Activated CD4-positive, alpha-beta T cell treated with anti-CD3 and anti-CD28 coated beads for 1 hour (primary cell): ENCODE data around the gene SMARCA1.
"Not testable (repeated sequence)": the region's sequence is repeated elsewhere in the genome, so short reads cannot be mapped to it uniquely, and the experiment has no call there.

Source experiments
- DNase-seq: peaks from one replicate; pipeline ENCODE4 v3.0.0-alpha.2; 2020

SMARCA1 gene, protein sequence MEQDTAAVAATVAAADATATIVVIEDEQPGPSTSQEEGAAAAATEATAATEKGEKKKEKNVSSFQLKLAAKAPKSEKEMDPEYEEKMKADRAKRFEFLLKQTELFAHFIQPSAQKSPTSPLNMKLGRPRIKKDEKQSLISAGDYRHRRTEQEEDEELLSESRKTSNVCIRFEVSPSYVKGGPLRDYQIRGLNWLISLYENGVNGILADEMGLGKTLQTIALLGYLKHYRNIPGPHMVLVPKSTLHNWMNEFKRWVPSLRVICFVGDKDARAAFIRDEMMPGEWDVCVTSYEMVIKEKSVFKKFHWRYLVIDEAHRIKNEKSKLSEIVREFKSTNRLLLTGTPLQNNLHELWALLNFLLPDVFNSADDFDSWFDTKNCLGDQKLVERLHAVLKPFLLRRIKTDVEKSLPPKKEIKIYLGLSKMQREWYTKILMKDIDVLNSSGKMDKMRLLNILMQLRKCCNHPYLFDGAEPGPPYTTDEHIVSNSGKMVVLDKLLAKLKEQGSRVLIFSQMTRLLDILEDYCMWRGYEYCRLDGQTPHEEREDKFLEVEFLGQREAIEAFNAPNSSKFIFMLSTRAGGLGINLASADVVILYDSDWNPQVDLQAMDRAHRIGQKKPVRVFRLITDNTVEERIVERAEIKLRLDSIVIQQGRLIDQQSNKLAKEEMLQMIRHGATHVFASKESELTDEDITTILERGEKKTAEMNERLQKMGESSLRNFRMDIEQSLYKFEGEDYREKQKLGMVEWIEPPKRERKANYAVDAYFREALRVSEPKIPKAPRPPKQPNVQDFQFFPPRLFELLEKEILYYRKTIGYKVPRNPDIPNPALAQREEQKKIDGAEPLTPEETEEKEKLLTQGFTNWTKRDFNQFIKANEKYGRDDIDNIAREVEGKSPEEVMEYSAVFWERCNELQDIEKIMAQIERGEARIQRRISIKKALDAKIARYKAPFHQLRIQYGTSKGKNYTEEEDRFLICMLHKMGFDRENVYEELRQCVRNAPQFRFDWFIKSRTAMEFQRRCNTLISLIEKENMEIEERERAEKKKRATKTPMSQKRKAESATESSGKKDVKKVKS

DNA sequence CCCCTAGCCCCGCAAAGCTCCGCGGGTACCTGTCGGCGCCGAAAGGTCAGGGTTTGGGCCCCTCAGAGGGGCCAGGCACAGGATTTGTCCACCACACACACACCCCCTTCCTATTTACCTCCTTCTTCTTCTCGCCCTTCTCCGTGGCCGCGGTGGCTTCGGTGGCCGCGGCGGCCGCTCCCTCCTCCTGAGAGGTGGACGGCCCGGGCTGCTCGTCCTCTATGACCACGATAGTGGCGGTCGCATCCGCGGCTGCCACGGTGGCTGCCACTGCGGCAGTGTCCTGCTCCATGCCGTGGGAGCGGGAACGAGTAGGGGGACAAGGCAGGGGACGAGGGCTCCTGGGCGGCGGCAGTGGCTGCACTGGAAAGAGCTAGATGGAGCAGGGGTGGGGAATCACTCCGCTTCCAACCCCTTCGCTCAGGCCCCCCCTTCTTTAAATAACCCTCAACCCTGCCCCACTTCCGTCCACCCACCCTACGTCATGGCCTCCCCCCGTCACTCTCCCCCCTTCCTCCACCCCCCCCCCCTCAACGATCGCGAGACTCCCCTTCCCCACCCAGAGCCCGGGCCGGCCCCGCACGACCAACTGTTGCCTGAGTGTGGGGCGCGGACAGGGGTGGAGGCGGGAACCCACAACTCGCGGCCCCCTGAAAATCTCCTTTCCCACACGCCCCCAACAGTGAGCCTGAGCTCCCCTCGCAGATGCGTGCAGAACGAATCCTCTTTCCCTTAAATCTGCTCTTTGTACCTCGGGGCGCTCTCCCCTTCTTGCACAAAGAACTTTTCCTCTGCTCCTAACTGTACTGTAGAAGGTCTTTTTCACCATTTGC, at the start of gene SMARCA1:
Gene SMARCA1, minus strand, starts transcription at position 412 of the 833 bp plus-strand sequence. Its CDS starts 120 bp downstream, at position 292.
- DNase-seq, result no peak

DNA sequence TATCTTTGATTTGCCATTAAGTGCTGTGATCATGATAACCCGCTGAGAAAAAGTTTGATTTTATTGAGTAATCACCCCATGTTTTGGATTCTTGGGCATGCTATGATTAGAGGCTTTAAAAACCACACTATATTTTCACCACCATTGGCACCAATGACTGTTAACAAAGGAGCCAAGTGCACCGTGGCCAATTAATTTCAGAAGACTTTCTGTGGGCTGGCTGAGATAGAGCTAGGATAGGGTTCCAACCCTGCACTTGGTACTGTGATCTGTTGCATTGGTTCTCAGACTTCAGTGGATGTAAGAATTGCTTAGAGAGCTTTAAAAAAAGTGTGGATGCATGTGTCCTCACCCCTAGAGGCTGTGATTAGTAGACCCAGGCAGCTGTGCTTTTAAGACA, 49.1 kb upstream of the SMARCA1 start:
- no peak for DNase-seq

GRCh38 chrX:129568349-129568748, 45.1 kb upstream of the SMARCA1 start:
- DNase-seq, result no peak

- DNase-seq, result no peak
These were observed 42.8 kb upstream of the SMARCA1 start for GRCh38 chrX:129566073-129566472.

DNA sequence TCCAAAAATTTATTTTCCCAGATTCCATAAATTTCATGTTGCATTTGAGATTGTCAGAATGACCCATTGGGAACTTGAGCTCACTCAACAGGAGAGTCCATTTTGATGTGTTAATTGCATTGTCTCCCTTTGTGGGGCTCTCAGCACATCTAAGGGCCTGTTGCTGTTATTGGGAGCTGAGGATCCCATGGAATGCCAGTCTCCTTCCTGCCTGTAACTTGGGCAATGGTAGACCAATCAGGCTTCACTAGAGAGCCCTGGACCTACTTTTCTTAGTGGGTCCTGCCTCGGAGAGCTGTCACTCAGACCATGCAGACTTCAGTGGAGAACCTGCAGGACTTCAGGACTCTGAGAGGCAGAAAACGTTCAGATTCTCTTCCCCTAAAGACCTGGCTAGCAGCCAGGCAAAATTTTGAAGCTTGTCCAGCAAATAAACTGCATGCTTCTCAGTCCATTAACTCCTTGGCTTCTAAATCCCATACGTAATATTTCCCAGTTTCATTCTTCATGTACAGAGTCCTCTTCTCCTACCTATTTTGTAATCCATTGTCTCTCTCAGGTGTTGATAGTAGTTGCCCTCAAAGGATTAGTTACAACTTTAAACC, 41.9 kb upstream of the SMARCA1 start:
- DNase-seq, result no peak

DNA sequence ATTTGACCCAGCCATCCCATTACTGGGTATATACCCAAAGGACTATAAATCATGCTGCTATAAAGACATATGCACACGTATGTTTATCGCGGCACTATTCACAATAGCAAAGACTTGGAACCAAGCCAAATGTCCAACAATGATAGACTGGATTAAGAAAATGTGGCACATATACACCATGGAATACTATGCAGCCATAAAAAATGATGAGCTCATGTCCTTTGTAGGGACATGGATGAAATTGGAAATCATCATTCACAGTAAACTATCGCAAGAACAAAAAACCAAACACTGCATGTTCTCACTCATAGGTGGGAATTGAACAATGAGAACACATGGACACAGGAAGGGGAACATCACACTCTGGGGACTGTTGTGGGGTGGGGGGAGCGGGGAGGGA, 41.1 kb upstream of the SMARCA1 start:
- DNase-seq, result not testable (repeated sequence)

- DNase-seq, result no peak
These were observed 38.2 kb upstream of the SMARCA1 start for GRCh38 chrX:129561453-129561852.

- no peak for DNase-seq
These were observed 36.5 kb upstream of the SMARCA1 start for GRCh38 chrX:129559783-129560182.

- DNase-seq, result no peak
These were observed 34.7 kb upstream of the SMARCA1 start for GRCh38 chrX:129557844-129558480.

- no peak for DNase-seq
These were observed 33.6 kb upstream of the SMARCA1 start for GRCh38 chrX:129556806-129557315.

- not testable (repeated sequence) for DNase-seq
These were observed 31.5 kb upstream of the SMARCA1 start for GRCh38 chrX:129554816-129555215.

DNA sequence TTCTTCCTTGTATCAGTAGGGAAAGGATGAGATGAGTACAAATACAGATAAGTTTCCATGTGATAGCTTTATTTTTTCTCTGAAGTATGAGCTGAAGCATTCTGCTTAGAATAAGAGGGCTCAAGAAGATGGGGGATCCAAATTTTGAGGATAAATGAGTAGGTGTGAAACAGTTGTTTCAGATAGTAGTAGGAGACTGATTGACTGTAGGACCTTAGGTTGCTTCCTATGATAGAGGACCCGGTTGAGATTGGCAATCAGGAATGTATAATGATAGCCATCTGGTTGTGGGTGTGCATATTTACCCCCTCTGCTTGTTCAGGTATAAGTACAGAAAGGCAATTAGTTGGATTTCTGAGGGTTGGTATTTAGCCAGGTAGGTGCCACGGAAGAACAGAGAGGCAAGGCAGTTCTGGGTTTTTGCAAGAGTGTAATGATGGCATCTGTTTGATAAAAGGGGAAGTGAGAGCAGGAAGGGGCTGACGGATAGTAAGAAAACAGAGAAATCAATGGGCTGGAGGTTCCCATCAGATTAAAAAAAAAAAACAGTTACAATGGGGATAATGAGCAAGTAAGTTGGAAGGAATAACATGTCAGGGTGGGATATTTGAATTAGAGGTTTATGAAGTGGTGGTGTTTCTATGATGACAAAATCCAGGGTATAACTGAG, 30.5 kb upstream of the SMARCA1 start:
- DNase-seq, result no peak

GRCh38 chrX:129549124-129549523, 25.8 kb upstream of the SMARCA1 start:
- no peak for DNase-seq

GRCh38 chrX:129545408-129545807, 22.1 kb upstream of the SMARCA1 start:
- no peak for DNase-seq

DNA sequence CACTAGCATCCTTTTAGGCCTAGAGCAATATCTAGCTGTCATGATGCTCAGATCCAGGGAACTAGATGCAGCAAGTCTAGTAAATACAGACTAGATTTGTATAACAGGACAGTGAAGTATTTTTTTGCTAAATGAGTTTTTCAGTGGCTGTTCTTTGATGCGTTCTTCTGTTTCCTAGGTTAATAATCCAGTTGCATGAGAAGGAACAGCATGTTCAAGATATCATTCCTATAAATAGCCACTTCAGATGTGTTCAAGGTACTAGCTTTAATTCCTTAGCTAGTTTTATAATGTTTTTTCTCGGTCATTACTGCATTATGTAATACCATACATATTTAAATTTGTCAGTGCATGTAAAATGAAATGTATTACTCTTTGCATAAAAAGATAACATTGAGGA, 21.5 kb upstream of the SMARCA1 start:
- no peak for DNase-seq

DNA sequence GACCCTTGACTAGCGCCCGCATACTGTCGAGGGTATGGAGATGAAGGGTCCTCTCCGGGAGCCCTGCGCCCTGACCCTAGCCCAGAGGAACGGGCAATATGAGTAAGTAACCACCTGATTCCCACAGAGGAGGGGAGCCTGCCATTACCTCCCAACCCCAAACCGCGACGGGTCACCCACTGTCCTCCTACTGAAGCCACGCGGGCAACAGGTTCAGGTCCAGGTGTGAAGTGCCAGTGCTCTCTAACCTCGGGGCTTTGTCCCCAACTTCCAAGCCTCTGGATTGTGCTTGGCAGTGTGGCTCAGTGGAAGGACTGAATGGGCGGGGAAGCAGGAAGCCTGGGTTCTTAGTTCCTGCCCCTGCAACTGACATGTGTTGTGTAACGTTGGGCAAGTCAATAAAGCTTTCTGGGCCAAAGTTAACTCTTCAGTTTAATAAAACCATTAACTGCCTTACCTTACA, 17.5 kb upstream of the SMARCA1 start:
- DNase-seq, result no peak

GRCh38 chrX:129540068-129540653, 16.9 kb upstream of the SMARCA1 start, which contains the start of gene OCRL:
TSS of gene OCRL (plus strand) at chrX:129540259. CDS start at chrX:129540440, 181 bp downstream.
- no peak for DNase-seq

DNA sequence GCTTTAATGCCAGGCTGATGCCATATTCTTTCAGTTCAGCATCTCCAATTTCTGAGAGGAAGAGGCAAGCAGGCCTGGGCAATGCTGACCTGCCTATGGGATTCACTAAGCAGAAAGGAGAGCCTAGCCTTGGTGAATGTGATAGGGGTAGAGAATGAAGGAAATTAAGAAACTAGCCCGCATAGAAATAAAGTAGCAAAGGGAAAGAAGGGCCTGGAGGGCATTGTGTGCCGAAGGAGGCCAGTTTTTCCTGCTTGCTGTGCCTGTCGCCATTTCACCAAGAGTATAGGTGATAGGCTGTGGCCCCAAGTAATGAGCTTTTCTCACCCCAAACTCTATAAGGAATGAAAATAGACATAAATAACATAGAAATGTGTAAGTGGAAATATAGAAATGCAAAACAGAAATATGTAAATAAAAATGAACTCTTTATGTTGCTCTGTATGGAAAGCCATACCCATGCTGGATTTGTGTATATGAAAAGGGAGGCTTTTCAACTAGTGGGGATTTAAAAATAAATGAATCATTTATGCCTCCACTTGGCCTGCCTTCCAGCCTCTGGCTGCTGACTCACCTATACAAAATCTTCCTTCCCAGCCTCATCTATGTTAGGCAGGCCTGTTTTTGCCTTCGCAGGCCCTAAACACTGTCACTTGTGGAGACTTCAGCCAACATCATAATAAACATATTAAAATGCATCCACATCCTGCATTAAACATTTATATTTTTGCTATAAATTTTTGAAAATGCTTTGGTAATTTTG, 11.7 kb upstream of the SMARCA1 start:
- no peak for DNase-seq

GRCh38 chrX:129531132-129531531, 7.8 kb upstream of the SMARCA1 start:
- DNase-seq, result no peak
